HG03378 (cell line): Measurements from ENCODE around the gene NUDT22.

Source experiments
- ATAC-seq: cut with Tn5 transposase; IDR thresholded peaks from one replicate; pipeline ENCODE4 v1.9.1; 2021; ENCODE audit warnings: mild to moderate bottlenecking, moderate library complexity; ENCODE audit not compliant: unreplicated experiment

NUDT22 gene

DNA sequence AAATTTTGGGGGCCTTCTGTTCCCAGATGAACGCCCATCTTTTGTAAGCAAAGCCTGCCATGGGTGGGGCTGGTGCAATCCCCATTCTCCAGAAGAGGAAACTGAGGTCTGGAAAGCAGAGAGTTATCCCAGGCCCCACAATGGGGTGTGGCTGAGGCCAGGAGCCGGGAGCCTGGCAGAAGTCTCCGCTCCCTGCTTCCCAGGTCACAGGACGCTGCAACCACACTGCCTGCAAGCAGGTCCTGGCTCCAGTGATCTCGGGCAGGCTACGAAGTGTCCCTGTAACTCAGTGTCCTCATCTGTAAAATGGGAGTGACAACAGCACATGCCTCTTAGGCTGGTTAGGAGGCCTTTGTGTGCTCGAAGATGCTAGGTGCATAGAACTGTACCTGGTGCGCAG, 27.0 kb downstream of the NUDT22 start:
- ATAC-seq: no peak

DNA sequence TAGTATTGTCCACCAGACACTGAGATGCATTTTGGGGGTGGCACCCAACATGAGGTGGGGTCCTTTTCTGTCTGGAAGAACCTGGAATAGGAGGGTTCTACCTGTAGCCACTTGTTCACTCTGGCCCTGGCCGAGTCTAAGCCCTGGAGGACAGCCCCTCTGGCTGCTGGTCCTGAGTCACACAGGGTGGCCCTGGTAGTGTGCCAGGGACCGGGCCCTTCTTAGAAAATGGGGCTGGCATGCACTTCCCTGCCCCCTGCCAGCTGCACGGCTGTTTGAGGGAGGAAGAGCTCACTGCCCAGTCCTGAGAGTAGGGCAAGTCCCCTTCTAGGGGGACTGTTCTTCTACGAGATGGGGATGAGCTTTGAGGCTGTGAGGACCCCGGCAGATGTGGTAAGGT, 27.4 kb downstream of the NUDT22 start:
- no peak for ATAC-seq

DNA sequence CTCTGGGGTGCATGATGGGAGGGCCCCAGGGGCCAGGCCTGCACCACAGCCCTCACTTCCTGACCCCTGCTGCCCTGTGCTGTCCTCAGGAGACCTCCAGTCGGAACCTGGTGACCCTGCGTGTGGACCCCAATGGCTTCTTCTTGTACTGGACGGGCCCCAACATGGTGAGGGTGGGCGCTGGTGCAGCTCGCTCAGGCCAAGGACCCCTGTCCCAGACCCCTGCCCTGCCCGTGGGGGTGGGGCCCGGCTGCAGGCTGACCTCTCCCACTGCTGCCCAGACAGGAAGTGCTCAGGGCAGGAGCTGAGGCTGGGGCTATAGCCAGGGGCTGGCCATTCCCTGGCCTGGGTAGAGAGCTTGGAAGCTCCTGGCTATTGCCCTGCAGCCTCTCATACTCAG, 28.3 kb downstream of the NUDT22 start:
- no peak for ATAC-seq

GRCh38 chr11:64255135-64256128, 29.4 kb downstream of the NUDT22 start:
- ATAC-seq: no peak

GRCh38 chr11:64256300-64256699, 30.2 kb downstream of the NUDT22 start:
- no peak for ATAC-seq

GRCh38 chr11:64258356-64258755, 32.3 kb downstream of the NUDT22 start:
- ATAC-seq: no peak

- ATAC-seq: no peak
Measured at GRCh38 chr11:64258946-64259532, 33.0 kb downstream of the NUDT22 start.

DNA sequence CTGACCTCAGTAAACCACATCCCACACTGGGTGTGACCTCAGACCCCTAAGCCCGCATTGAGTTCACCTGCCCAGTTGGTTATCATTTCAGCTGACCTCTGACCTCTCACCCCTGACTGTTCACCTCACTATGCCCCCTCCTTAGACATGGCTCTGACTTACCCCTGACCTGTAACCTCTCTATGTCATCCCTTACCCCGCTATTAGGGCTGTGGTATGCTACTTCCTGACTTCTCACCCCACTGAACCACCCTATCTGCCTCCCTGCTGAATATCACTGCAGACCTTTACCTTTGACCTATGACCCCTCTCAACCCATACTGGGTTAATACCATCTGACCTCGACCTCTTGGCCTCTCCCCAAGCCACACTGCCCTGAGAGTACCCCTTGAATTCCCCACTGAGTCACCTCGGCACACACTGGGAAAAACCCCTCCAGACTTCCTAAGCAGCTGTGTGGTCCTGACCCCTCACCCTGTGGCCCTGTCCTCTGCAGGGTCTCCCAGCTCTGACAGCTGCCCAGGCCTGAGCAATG, 33.5 kb downstream of the NUDT22 start:
- ATAC-seq: no peak

- ATAC-seq: no peak
Measured at GRCh38 chr11:64260147-64260708, 34.2 kb downstream of the NUDT22 start.

GRCh38 chr11:64261556-64262080, 35.5 kb downstream of the NUDT22 start:
- no peak for ATAC-seq

GRCh38 chr11:64262271-64263002, 36.4 kb downstream of the NUDT22 start:
- no peak for ATAC-seq

DNA sequence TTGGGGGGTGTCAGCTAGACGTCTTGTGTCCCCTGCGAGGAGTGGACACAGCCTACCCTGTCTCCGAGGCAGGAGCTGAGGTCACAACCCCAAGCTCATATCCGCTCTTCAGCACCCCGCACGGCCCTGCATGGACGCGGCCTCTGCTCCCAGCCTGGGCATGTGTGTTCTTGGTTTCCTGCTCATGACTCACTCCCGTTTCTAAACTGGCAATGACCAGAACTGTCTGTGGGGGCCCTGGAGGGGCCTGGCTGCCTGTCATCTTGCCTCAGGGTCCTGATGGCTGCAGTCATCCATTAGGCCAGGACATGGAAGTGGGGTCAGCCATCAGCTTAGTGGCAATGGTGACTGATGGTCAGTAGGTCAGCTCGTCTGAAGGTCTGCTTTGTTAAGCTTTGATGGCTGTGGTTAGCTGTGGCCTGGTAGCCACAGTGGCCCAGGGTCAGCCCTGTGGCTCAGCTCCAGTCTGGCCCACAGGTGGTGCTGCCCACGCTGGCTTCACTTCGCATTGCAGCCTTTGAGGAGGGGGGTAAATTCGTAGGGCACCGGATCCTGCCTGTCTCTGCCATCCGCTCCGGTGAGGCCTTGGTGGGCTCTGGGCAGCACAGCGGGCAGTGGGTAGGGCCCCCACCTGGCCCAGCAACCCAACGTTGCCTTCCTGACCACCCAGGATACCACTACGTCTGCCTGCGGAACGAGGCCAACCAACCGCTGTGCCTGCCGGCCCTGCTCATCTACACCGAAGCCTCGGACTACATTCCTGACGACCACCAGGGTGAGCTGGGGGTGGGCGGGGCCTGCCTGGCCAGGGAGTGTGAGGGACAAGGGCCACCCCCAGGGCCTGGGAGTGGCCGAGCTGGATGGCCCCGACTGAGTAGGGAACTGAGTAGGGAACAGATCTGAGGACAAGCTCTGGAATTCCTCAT, 37.2 kb downstream of the NUDT22 start:
- ATAC-seq: no peak

DNA sequence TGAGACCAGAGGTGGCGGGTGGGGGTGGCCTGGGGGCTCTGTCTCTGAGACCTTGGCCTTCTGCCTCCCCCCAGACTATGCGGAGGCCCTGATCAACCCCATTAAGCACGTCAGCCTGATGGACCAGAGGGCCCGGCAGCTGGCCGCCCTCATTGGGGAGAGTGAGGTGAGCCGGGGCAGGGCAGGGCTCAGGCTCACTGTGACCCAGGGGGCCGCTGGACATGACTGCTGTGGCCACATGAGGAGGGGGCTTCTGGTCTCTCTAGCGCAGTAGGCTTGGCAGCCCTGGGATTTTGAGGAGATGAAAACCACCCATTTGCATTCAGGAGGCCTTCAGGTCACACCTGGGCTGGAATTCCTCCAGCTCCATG, 37.9 kb downstream of the NUDT22 start:
- ATAC-seq: no peak

DNA sequence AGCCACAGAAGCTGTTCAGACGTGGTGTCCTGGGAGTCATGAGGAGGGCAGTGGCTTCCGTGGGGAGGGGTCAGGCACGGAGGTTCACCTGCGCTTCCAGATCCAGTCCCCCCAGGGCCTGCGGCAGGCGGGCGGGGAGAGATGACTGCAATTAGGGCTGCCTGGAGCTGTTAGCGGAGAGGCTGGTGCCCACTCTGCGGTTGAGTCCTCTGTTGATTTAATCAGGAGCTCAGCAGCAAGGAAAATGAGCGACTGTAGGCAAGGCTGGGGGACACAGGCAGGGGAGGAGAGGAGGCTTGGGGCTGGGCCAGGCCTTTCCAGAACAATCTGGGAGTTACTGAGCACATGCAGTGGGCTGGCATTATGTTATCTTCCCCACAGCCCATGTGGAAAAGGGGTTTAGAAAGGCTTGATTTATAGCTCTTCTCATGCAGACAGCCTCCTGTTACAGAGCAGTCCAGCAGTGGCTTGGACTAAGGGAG, 38.3 kb downstream of the NUDT22 start:
- ATAC-seq: no peak

DNA sequence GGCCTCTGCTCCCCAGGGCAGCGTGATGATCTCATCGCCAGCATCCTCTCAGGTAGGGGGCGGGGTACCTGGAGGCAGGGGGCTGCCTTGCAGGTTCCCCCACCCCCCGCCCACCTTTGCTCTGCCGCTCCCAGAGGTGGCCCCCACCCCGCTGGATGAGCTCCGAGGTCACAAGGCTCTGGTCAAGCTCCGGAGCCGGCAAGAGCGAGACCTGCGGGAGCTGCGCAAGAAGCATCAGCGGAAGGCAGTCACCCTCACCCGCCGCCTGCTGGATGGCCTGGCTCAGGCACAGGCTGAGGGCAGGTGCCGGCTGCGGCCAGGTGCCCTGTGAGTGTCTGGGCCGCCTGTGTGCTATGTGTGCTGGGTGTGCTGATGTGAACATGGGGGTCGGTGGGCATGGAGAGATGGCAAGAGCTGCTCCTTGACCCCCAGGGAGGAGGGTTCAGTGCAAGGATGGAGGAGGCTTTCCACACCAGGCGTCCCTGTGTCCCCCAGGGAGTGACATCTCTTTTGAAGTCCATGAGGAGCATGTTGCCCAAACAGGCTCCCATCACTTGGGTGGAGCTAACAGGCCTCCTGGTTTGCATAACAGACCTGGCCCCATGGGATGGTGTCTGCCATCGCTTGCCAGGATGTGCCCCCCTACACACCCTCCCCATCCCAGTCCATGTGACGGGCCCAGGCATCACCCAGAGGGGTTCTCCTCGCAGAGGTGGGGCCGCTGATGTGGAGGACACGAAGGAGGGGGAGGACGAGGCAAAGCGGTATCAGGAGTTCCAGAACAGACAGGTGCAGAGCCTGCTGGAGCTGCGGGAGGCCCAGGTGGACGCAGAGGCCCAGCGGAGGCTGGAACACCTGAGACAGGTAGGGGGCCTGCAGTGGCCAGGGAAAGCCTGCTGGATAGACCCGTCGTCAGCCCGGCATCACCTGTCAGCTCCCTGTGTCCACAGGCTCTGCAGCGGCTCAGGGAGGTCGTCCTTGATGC, 39.4 kb downstream of the NUDT22 start:
- ATAC-seq: no peak

DNA sequence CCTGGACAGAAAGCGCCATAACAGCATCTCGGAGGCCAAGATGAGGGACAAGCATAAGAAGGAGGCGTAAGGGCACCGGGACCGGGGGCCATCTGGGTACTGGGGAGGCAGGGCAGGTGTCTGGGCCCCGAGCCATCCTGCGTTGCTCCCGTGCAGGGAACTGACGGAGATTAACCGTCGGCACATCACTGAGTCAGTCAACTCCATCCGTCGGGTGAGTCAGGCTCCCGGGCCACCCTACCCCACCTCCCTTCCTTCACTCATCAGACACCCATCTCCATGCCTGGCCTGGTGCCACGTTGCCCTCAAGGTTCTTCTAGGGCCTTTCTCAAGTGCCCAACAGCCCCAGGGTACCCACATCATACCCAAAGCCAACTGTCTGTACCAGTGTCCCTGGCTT, 40.3 kb downstream of the NUDT22 start:
- no peak for ATAC-seq

- ATAC-seq: no peak
Measured at GRCh38 chr11:64267207-64267945, 41.3 kb downstream of the NUDT22 start.
